CD14-positive monocyte (primary cell): ENCODE measurements around the gene CAPN9. TPM values are rescaled to one million over a fixed set of nuclear protein-coding genes. Genes with fewer than 3 reads are reported as not detected.

ENCODE experiments used
- DNase-seq, 3 donors: peaks; one replicate each; pipeline ENCODE4 v3.0.0-alpha.2; 2011 to 2022
- H2AFZ ChIP-seq: 2 replicates; pipeline ENCODE4 v1.6.0; 2012; ENCODE audit warnings: mild to moderate bottlenecking, low read depth, low read length, inconsistent platforms; ENCODE audit not compliant: insufficient read depth, poor library complexity, severe bottlenecking
- H3K27ac ChIP-seq, 2 donors: 1 replicate in 1 of 2; 2 replicates in 1 of 2; pipeline ENCODE4 v1.5.1; 2012 to 2013; ENCODE audit warnings: low read length in 2 of 2, control low read depth in 1 of 2, inconsistent platforms in 1 of 2, low read depth in 1 of 2, mild to moderate bottlenecking in 1 of 2
- H3K27me3 ChIP-seq, 2 donors: one replicate each; pipeline versions ENCODE4 v1.6.0 to v1.6.1; 2011 to 2013; ENCODE audit warnings: low read length in 2 of 2; ENCODE audit not compliant: control insufficient read depth in 2 of 2, insufficient read depth in 2 of 2
- H3K36me3 ChIP-seq, 2 donors: replicated peaks in 1 of 2; 1 replicate in 1 of 2; 2 replicates in 1 of 2; pipeline versions ENCODE4 v1.5.1 to v1.6.1; 2012 to 2013; ENCODE audit warnings: low read length in 2 of 2, control low read depth in 1 of 2, inconsistent platforms in 1 of 2, mild to moderate bottlenecking in 1 of 2; ENCODE audit not compliant: insufficient read depth in 2 of 2, control insufficient read depth in 1 of 2
- H3K4me1 ChIP-seq, 2 donors: 1 replicate in 1 of 2; 2 replicates in 1 of 2; pipeline versions ENCODE4 v1.5.1 to v1.6.1; 2012 to 2013; ENCODE audit warnings: low read length in 2 of 2, control low read depth in 1 of 2, inconsistent platforms in 1 of 2, mild to moderate bottlenecking in 1 of 2, moderate library complexity in 1 of 2; ENCODE audit not compliant: insufficient read depth in 2 of 2, control insufficient read depth in 1 of 2
- H3K4me2 ChIP-seq: replicated peaks from 2 replicates; pipeline ENCODE3; 2012; ENCODE audit warnings: low read length, moderate library complexity, mild to moderate bottlenecking; ENCODE audit not compliant: poor library complexity, severe bottlenecking; ENCODE audit errors: extremely low read depth
- H3K4me3 ChIP-seq, 3 experiments: fragments of 200-600 bp in 1 of 3; sonication (generic) in 1 of 3; replicated peaks in 1 of 3; 1 replicate in 2 of 3; 2 replicates in 1 of 3; pipeline ENCODE4 v1.5.1; 2011 to 2013; ENCODE audit warnings: low read length in 3 of 3, mild to moderate bottlenecking in 3 of 3, control low read depth in 2 of 3, low read depth in 2 of 3, inconsistent platforms in 1 of 3, moderate library complexity in 1 of 3
- H3K79me2 ChIP-seq: 2 replicates; pipeline ENCODE4 v1.6.0; 2012; ENCODE audit warnings: mild to moderate bottlenecking, control low read depth, inconsistent platforms, low read length, moderate library complexity; ENCODE audit not compliant: insufficient read depth
- H3K9ac ChIP-seq: 2 replicates; pipeline ENCODE4 v1.6.0; 2017; ENCODE audit warnings: low read length, mild to moderate bottlenecking; ENCODE audit not compliant: insufficient read depth, poor library complexity, severe bottlenecking
- H3K9me3 ChIP-seq, 2 donors: replicated peaks in 1 of 2; 1 replicate in 1 of 2; 2 replicates in 1 of 2; pipeline versions ENCODE4 v1.5.1 to v1.6.1; 2012 to 2013; ENCODE audit warnings: low read length in 2 of 2, control low read depth in 1 of 2; ENCODE audit not compliant: control insufficient read depth in 1 of 2, insufficient read depth in 1 of 2
- H4K20me1 ChIP-seq: 2 replicates; pipeline ENCODE4 v1.6.0; 2012; ENCODE audit warnings: mild to moderate bottlenecking, low read length, control low read depth, moderate library complexity; ENCODE audit not compliant: insufficient read depth
- H3K27ac Mint-ChIP-seq, 7 donors: one replicate each; pipeline ENCODE4 v1.8.0; 2020; ENCODE audit warnings: mild to moderate bottlenecking in 7 of 7, mixed read lengths in 7 of 7, moderate library complexity in 6 of 7, inconsistent platforms in 2 of 7
- H3K27me3 Mint-ChIP-seq, 3 donors: one replicate each; pipeline ENCODE4 v1.8.0; 2021 to 2022; ENCODE audit warnings: low read depth in 3 of 3, mild to moderate bottlenecking in 3 of 3, mixed read lengths in 3 of 3, moderate library complexity in 3 of 3, inconsistent platforms in 1 of 3
- H3K36me3 Mint-ChIP-seq, 2 donors: one replicate each; pipeline ENCODE4 v1.8.0; 2020; ENCODE audit warnings: mixed read lengths in 2 of 2, inconsistent platforms in 1 of 2, mild to moderate bottlenecking in 1 of 2
- H3K4me1 Mint-ChIP-seq: one replicate; pipeline ENCODE4 v1.8.0; 2020; ENCODE audit warnings: mild to moderate bottlenecking, mixed read lengths
- H3K4me3 Mint-ChIP-seq, 2 donors: one replicate each; pipeline ENCODE4 v1.8.0; 2020; ENCODE audit warnings: mild to moderate bottlenecking in 2 of 2, mixed read lengths in 2 of 2, moderate library complexity in 1 of 2
- H3K9me3 Mint-ChIP-seq, 7 donors: one replicate each; pipeline ENCODE4 v1.8.0; 2020 to 2022; ENCODE audit warnings: mixed read lengths in 7 of 7, mild to moderate bottlenecking in 6 of 7, moderate library complexity in 6 of 7, inconsistent platforms in 2 of 7
- WGBS: methylation state at CpG from one replicate; pipeline ENCODE4 v1.1.5; 2013; ENCODE audit warnings: missing lambda C conversion rate; ENCODE audit not compliant: insufficient coverage; 5-methylcytosine and 5-hydroxymethylcytosine counted together
- intact Hi-C, 2 donors: fragments of 100-400 bp; cut with micrococcal nuclease; formaldehyde crosslinking; loops; one replicate each; pipeline versions ENCODE4 v1.15.0 to v1.15.1; 2023
- polyA plus RNA-seq, 3 donors: library from polyadenylated mRNA; depleted of rRNA in 1 of 3; unstranded in 2 of 3; stranded (reverse) in 1 of 3; fragments of 300-500 nt in 2 of 3; fragments of >200 nt in 1 of 3; fragmentation: Illumina TruSeq in 2 of 3; gene quantifications; 1 replicate in 2 of 3; 2 replicates in 1 of 3; pipeline ENCODE4 v1.2.3, GENCODE V29; 2012 to 2021
- TF ChIP-seq, protein P1 (sequence below): fragments of 200-600 bp; IDR thresholded peaks from one replicate; pipeline ENCODE4 v1.8.0; 2022; ENCODE audit warnings: antibody characterized with exemption, mild to moderate bottlenecking

CAPN9 gene
- polyA plus RNA-seq, 3 donors = not detected

DNA sequence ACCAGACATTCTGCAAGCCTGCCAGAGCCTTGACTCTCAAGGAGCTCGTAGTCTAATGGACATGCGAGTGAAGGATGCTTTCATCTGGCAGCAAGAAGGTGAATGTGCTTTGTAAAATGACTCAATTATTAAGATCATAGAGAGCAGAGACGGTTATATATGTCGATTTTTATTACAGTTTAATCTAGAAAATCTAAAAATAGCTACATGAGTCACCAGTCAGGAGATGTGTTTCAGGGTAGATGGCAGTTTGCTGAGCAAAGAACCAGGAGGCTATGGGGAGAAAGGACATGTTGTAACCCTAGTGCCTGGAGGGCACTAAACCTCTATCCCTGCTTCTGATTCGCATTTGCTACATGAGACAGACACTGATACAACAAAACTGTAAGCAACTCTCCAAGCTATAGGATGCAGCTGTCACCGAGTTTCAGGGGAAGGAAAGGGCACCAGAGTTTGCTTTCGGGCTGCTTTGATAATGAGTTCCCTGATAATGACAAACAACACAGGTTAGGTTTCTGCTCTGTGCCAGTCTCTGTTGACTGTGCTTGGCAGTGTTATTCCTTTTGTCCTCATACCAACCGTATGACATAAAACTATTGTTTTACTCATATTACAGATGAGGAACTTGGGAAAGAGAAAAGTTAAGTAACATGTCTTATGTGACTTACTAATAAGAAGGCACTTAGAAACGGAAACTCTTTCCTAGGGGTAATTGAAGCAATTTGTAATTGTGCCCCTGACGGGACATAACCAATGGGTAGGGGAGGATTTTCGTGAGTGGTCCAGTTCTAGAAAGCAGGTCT lies 77.9 kb downstream of the CAPN9 start:
- intact Hi-C loops = no loop called here
- Histone ChIP-seq H2AFZ (no peak overlapping the region), H3K4me3 (no peak overlapping the region), H4K20me1 (no peaks in the 10 kb centered on the region), H3K27me3 (no peaks in the 10 kb centered on the region), H3K36me3 (no peaks in the 10 kb centered on the region), H3K9ac (no peak overlapping the region), H3K4me2 (no peak overlapping the region), H3K27ac (no peak overlapping the region), H3K9me3 (no peaks in the 10 kb centered on the region), H3K4me1 (peaks cover 14 to 16% of the 10 kb centered on the region in 2 donors), H3K79me2 (no peaks in the 10 kb centered on the region)
- TF ChIP-seq, protein P1, sequence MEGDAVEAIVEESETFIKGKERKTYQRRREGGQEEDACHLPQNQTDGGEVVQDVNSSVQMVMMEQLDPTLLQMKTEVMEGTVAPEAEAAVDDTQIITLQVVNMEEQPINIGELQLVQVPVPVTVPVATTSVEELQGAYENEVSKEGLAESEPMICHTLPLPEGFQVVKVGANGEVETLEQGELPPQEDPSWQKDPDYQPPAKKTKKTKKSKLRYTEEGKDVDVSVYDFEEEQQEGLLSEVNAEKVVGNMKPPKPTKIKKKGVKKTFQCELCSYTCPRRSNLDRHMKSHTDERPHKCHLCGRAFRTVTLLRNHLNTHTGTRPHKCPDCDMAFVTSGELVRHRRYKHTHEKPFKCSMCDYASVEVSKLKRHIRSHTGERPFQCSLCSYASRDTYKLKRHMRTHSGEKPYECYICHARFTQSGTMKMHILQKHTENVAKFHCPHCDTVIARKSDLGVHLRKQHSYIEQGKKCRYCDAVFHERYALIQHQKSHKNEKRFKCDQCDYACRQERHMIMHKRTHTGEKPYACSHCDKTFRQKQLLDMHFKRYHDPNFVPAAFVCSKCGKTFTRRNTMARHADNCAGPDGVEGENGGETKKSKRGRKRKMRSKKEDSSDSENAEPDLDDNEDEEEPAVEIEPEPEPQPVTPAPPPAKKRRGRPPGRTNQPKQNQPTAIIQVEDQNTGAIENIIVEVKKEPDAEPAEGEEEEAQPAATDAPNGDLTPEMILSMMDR = no peak
- Mint-ChIP-seq H3K4me1 (peaks cover 18% of the 10 kb centered on the region), H3K27ac (peak overlapping the region; percentile 47 to 87 (median 58)), H3K9me3 (peaks cover 0 to 3% (median 0%) of the 10 kb centered on the region in 7 donors), H3K27me3 (peaks cover 0 to 9% (median 8%) of the 10 kb centered on the region in 3 donors), H3K4me3 (peak overlapping the region; percentile 3 to 9), H3K36me3 (no peaks in the 10 kb centered on the region)
- DNase-seq = peak; percentile 6 to 33 (median 9)
- 56% methylated on average over 7 of the region's 11 CpGs for WGBS

DNA sequence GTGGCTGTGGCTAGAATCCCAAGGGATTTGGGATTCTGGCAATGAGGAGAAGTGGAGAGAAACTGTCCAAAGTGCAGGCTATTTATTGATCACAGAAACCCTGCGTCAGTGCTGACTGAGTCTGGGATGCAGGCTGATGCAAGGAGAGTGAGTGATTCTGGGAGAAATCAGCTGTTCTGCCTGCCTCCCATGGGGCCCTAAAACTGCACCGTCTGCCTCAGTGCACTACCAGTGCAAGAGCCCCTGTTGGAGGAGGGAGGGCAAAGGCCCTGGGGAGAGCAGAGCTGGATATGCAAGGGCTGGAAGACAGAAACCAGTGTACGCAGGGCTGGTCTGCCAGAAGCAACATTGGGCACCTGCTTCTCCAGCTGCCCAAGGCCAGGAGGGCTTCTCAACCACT lies 78.6 kb downstream of the CAPN9 start:
- TF ChIP-seq, protein P1 = no peak
- Histone ChIP-seq H3K4me2 (no peak overlapping the region), H3K27ac (no peak overlapping the region), H3K79me2 (no peaks in the 10 kb centered on the region), H3K4me1 (peaks cover 14 to 16% of the 10 kb centered on the region in 2 donors), H3K36me3 (no peaks in the 10 kb centered on the region), H3K9ac (no peak overlapping the region), H3K9me3 (no peaks in the 10 kb centered on the region), H3K4me3 (no peak overlapping the region), H3K27me3 (no peaks in the 10 kb centered on the region), H4K20me1 (no peaks in the 10 kb centered on the region), H2AFZ (no peak overlapping the region)
- H3K36me3 Mint-ChIP-seq = no peaks in the 10 kb centered on the region
- peaks cover 0 to 9% (median 8%) of the 10 kb centered on the region in 3 donors for H3K27me3 Mint-ChIP-seq
- intact Hi-C loops = no loop called here
- H3K27ac Mint-ChIP-seq = peak overlapping the region in 3 of 7 donors; percentile 10 to 87 (median 11)
- peaks cover 18% of the 10 kb centered on the region for H3K4me1 Mint-ChIP-seq
- DNase-seq = no peak
- peaks cover 0 to 8% (median 2%) of the 10 kb centered on the region in 7 donors for H3K9me3 Mint-ChIP-seq
- H3K4me3 Mint-ChIP-seq = no peak overlapping the region
- WGBS = 96% methylated on average over 3 of the region's 3 CpGs
